Natural killer cell (primary cell): ENCODE data around the gene SLC2A11. TPM values are rescaled to one million over a fixed set of nuclear protein-coding genes. Genes with fewer than 3 reads are reported as not detected.
"Not testable (repeated sequence)": the region's sequence is repeated elsewhere in the genome, so short reads cannot be mapped to it uniquely, and the experiment has no call there.

Source experiments
- ATAC-seq, 3 donors: fragments of 150-1000 bp in 2 of 3; fragments of 200-7000 bp in 1 of 3; cut with Tn5 transposase; 1 replicate in 1 of 3; 2 replicates in 2 of 3; pipeline ENCODE4 v1.10.0; 2021; ENCODE audit warnings: mild to moderate bottlenecking in 2 of 3, moderate library complexity in 2 of 3
- DNase-seq, 2 donors: peaks; one replicate each; pipeline versions ENCODE4 v3.0.0 to v3.0.0-alpha.2; 2013 to 2021; ENCODE audit warnings: mixed read lengths in 1 of 2
- H3K27ac ChIP-seq: one replicate; pipeline ENCODE4 v1.5.1; 2013; ENCODE audit warnings: mild to moderate bottlenecking, low read length
- H3K27me3 ChIP-seq: one replicate; pipeline ENCODE4 v1.6.1; 2013; ENCODE audit warnings: low read length; ENCODE audit not compliant: control insufficient read depth, insufficient read depth
- H3K36me3 ChIP-seq: one replicate; pipeline ENCODE4 v1.6.1; 2013; ENCODE audit warnings: low read length; ENCODE audit not compliant: control insufficient read depth, insufficient read depth
- H3K4me1 ChIP-seq: one replicate; pipeline ENCODE4 v1.6.1; 2013; ENCODE audit warnings: low read length; ENCODE audit not compliant: control insufficient read depth, insufficient read depth
- H3K4me3 ChIP-seq: one replicate; pipeline ENCODE4 v1.5.1; 2013; ENCODE audit warnings: low read length
- H3K9me3 ChIP-seq: one replicate; pipeline ENCODE4 v1.6.1; 2013; ENCODE audit warnings: low read length; ENCODE audit not compliant: control insufficient read depth, insufficient read depth
- H3K27ac Mint-ChIP-seq, 2 donors: one replicate each; pipeline ENCODE4 v1.8.0; 2022; ENCODE audit warnings: mild to moderate bottlenecking in 2 of 2, mixed read lengths in 2 of 2, moderate library complexity in 1 of 2
- H3K27me3 Mint-ChIP-seq, 2 donors: one replicate each; pipeline ENCODE4 v1.8.0; 2022; ENCODE audit warnings: low read depth in 2 of 2, mixed read lengths in 2 of 2
- H3K36me3 Mint-ChIP-seq: one replicate; pipeline ENCODE4 v1.8.0; 2022; ENCODE audit warnings: mixed read lengths
- H3K4me1 Mint-ChIP-seq, 2 donors: one replicate each; pipeline ENCODE4 v1.8.0; 2022; ENCODE audit warnings: mixed read lengths in 2 of 2
- H3K4me3 Mint-ChIP-seq: one replicate; pipeline ENCODE4 v1.8.0; 2022; ENCODE audit warnings: mild to moderate bottlenecking, moderate library complexity, mixed read lengths
- H3K9me3 Mint-ChIP-seq, 2 donors: one replicate each; pipeline ENCODE4 v1.8.0; 2022; ENCODE audit warnings: mixed read lengths in 2 of 2
- WGBS: methylation state at CpG from one replicate; pipeline ENCODE4 v1.1.7; 2013; ENCODE audit warnings: missing lambda C conversion rate; ENCODE audit not compliant: insufficient coverage; 5-methylcytosine and 5-hydroxymethylcytosine counted together
- intact Hi-C: fragments of 100-400 bp; cut with micrococcal nuclease; formaldehyde crosslinking; loops from one replicate; pipeline ENCODE4 v1.14.2; 2022
- total RNA-seq, 4 donors: library from RNA; stranded (reverse); fragments of 120-200 nt in 1 of 4; gene quantifications; one replicate each; pipeline versions ENCODE4 v1.2.3 to v1.2.4, GENCODE V29; 2013 to 2022
- TF ChIP-seq, protein P1 (sequence below): fragments of 200-600 bp; IDR thresholded peaks from one replicate; pipeline ENCODE4 v1.8.0; 2022; ENCODE audit warnings: antibody characterized with exemption

Gene SLC2A11
- total RNA-seq, 3 donors from 2014 or later (not counting 1 experiment from before 2014, with no cell fraction given), result 9.2 to 14.1 (median 11.8) TPM

- no peaks in the 10 kb centered on the region for H3K9me3 Mint-ChIP-seq
- Histone ChIP-seq H3K4me3 (peak overlapping the region; percentile 77), H3K27ac (peak overlapping the region; percentile 84), H3K36me3 (no peaks in the 10 kb centered on the region), H3K4me1 (peaks cover 22% of the 10 kb centered on the region), H3K27me3 (no peaks in the 10 kb centered on the region), H3K9me3 (no peaks in the 10 kb centered on the region)
- peak in 1 of 2 donors; percentile 51 for DNase-seq
- no peaks in the 10 kb centered on the region for H3K27me3 Mint-ChIP-seq
- WGBS, result 3% methylated on average over 56 of the region's 58 CpGs
- peaks cover 21 to 23% of the 10 kb centered on the region in 2 donors for H3K4me1 Mint-ChIP-seq
- H3K4me3 Mint-ChIP-seq, result peak overlapping the region; percentile 94
- H3K36me3 Mint-ChIP-seq, result no peaks in the 10 kb centered on the region
- intact Hi-C loops, result loop anchor here (10.0 kb wide), 1 partner anchor 902 kb away; no protein-coding TSS in a partner anchor
- peak; percentile 34 to 45 (median 35) for ATAC-seq
- peak overlapping the region; percentile 87 to 93 for H3K27ac Mint-ChIP-seq
- TF ChIP-seq, protein P1, sequence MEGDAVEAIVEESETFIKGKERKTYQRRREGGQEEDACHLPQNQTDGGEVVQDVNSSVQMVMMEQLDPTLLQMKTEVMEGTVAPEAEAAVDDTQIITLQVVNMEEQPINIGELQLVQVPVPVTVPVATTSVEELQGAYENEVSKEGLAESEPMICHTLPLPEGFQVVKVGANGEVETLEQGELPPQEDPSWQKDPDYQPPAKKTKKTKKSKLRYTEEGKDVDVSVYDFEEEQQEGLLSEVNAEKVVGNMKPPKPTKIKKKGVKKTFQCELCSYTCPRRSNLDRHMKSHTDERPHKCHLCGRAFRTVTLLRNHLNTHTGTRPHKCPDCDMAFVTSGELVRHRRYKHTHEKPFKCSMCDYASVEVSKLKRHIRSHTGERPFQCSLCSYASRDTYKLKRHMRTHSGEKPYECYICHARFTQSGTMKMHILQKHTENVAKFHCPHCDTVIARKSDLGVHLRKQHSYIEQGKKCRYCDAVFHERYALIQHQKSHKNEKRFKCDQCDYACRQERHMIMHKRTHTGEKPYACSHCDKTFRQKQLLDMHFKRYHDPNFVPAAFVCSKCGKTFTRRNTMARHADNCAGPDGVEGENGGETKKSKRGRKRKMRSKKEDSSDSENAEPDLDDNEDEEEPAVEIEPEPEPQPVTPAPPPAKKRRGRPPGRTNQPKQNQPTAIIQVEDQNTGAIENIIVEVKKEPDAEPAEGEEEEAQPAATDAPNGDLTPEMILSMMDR, result no peak
These were observed 712 bp upstream of the SLC2A11 start for GRCh38 chr22:23856721-23857605.

DNA sequence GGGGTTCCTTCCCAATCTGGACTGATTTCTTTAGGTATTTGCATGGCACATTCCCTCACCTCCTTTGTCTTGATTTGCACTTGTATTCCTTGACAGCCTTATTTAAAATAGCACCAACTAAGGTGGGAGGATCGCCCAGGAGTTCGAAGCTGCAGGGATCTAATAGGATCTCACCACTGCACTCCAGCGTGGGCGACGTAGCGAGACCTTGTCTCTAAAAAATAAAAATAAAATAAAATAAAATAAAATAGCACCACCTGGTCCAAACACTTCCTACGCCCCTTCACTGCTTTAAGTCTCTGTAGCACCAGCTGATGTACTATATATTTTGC, 775 bp downstream of the SLC2A11 start:
- Mint-ChIP-seq H3K4me1 (peaks cover 21 to 23% of the 10 kb centered on the region in 2 donors), H3K27ac (peak overlapping the region; percentile 87 to 93), H3K36me3 (no peaks in the 10 kb centered on the region), H3K4me3 (peak overlapping the region; percentile 94), H3K27me3 (no peaks in the 10 kb centered on the region), H3K9me3 (no peaks in the 10 kb centered on the region)
- ATAC-seq (no peak), DNase-seq (no peak)
- TF ChIP-seq, protein P1, result no peak
- Histone ChIP-seq H3K9me3 (no peaks in the 10 kb centered on the region), H3K4me1 (peaks cover 22% of the 10 kb centered on the region), H3K36me3 (no peaks in the 10 kb centered on the region), H3K27ac (peak overlapping the region; percentile 84), H3K27me3 (no peaks in the 10 kb centered on the region), H3K4me3 (peak overlapping the region; percentile 77)
- intact Hi-C loops, result loop anchor here (10.0 kb wide), 1 partner anchor 904 kb away; no protein-coding TSS in a partner anchor
- 83% methylated on average over 1 of the region's 7 CpGs for WGBS

DNA sequence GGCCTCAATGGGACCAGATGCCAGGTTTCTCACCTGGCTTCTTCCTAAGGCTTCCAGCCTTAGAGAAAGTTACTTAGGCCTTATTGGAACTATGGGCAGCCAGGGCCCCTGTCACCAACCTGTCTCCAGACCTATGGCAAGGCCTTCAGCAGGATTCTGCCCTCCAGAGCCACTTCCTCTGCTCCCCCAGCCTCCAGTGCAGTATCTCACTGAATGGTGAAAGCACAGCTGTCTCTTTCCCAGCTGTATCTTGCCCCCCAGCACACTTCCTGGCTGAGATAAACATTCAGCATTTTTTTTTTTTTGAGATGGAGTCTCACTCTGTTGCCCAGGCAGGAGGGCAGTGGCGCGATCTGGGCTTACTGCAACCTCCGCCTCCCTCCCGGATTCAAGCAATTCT, 1.5 kb downstream of the SLC2A11 start:
- Mint-ChIP-seq H3K27me3 (no peaks in the 10 kb centered on the region), H3K36me3 (no peaks in the 10 kb centered on the region), H3K4me3 (peak overlapping the region; percentile 94), H3K9me3 (no peaks in the 10 kb centered on the region), H3K27ac (peak overlapping the region in 1 of 2 donors; percentile 93), H3K4me1 (peaks cover 21 to 23% of the 10 kb centered on the region in 2 donors)
- H3K36me3 ChIP-seq, result no peaks in the 10 kb centered on the region
- no peaks in the 10 kb centered on the region for H3K27me3 ChIP-seq
- H3K4me3 ChIP-seq, result no peak overlapping the region
- H3K9me3 ChIP-seq, result no peaks in the 10 kb centered on the region
- 97% methylated on average over 4 of the region's 4 CpGs for WGBS
- H3K27ac ChIP-seq, result no peak overlapping the region
- DNase-seq (no peak), ATAC-seq (no peak)
- TF ChIP-seq, protein P1, result no peak
- peaks cover 22% of the 10 kb centered on the region for H3K4me1 ChIP-seq
- intact Hi-C loops, result loop anchor here (10.0 kb wide), 1 partner anchor 904 kb away; no protein-coding TSS in a partner anchor

DNA sequence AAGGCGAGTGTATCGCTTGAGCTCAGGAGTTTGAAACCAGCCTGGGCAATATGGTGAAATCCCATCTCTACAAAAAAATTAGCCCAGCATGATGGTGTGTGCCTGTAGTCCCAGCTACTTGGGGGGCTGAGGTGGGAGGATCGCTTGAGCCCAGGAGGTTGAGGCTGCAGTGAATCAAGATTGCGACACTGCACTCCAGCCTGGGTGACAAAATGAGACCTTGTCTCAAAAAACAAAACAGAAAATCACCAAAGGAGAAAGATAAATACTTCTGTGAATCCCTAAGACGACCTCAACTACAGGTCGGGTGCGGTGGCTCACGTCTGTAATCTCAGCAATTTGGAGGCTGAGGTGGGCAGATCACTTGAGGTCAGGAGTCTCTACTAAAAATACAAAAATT, 2.5 kb downstream of the SLC2A11 start:
- H3K9me3 ChIP-seq, DNase-seq, H3K27ac Mint-ChIP-seq, ATAC-seq, H3K36me3 Mint-ChIP-seq, H3K27me3 ChIP-seq, H3K27me3 Mint-ChIP-seq, H3K4me3 Mint-ChIP-seq, H3K9me3 Mint-ChIP-seq, H3K36me3 ChIP-seq, intact Hi-C loops, H3K4me3 ChIP-seq, H3K27ac ChIP-seq: not testable (repeated sequence)
- H3K4me1 ChIP-seq, result peaks cover 22% of the 10 kb centered on the region
- H3K4me1 Mint-ChIP-seq, result peaks cover 21 to 23% of the 10 kb centered on the region in 2 donors
- WGBS, result 97% methylated on average over 8 of the region's 8 CpGs
